Right atrium auricular region (tissue), 2 donors: ENCODE measurements around the gene SPDYA. TPM values are rescaled to one million over a fixed set of nuclear protein-coding genes. Genes with fewer than 3 reads are reported as not detected.

Experiments
- DNase-seq: peaks from one replicate; pipeline ENCODE4 v3.0.0-alpha.2; 2019; ENCODE audit warnings: low spot score
- H3K27ac ChIP-seq, 2 donors: fragments of 200-600 bp; sonication (generic); 1 replicate in 1 of 2; 2 replicates in 1 of 2; pipeline ENCODE4 v1.5.1; 2016 to 2019
- H3K27me3 ChIP-seq, 2 donors: fragments of 200-600 bp; sonication (generic); one replicate each; pipeline versions ENCODE4 v1.5.1 to v1.6.0; 2017 to 2019
- H3K36me3 ChIP-seq: fragments of 200-600 bp; sonication (generic); one replicate; pipeline ENCODE4 v1.5.1; 2016
- H3K4me1 ChIP-seq, 2 donors: fragments of 200-600 bp; sonication (generic); one replicate each; pipeline versions ENCODE4 v1.5.1 to v1.6.0; 2017 to 2019
- H3K4me3 ChIP-seq, 2 donors: fragments of 200-600 bp; sonication (generic); 1 replicate in 1 of 2; 2 replicates in 1 of 2; pipeline ENCODE4 v1.5.1; 2017 to 2019; ENCODE audit warnings: mild to moderate bottlenecking in 1 of 2, moderate library complexity in 1 of 2
- H3K9me3 ChIP-seq, 2 donors: fragments of 200-600 bp; sonication (generic); one replicate each; pipeline ENCODE4 v1.5.1; 2019
- CTCF ChIP-seq, 2 donors: fragments of 200-600 bp; sonication (generic); IDR thresholded peaks; one replicate each; pipeline ENCODE4 v1.5.1; 2019; ENCODE audit warnings: antibody characterized with exemption in 2 of 2
- total RNA-seq, 2 donors: library from RNA; depleted of rRNA; stranded (reverse); fragments of >200 nt; gene quantifications; one replicate each; pipeline ENCODE4 v1.1.0, GENCODE V29; 2016

SPDYA gene
- total RNA-seq, 2 donors from 2014 or later: 0.30 TPM; not detected in 1

GRCh38 chr2:28898048-28898447, 87.4 kb downstream of the SPDYA start:
- H3K9me3 ChIP-seq: no peaks in the 10 kb centered on the region
- H3K4me1 ChIP-seq: peaks cover 0 to 35% of the 10 kb centered on the region in 2 donors
- H3K27ac ChIP-seq: no peak overlapping the region
- no peak for DNase-seq
- H3K27me3 ChIP-seq: no peaks in the 10 kb centered on the region
- no peak for TF ChIP-seq CTCF (IDR thresholded peaks at IDR 0.05)
- peaks cover 5% of the 10 kb centered on the region for H3K36me3 ChIP-seq
- no peak overlapping the region for H3K4me3 ChIP-seq

Other genes with a start within 250 kb of the SPDYA start
- gene PPP1CB, start 59.0 kb upstream of the SPDYA start, total RNA-seq: 100 to 1,000 TPM; 185 to 213 TPM
- gene TRMT61B, start 59.5 kb downstream of the SPDYA start, total RNA-seq: 10 to 100 TPM in 1 of 2 donors, 1 to 10 TPM in 1; 7.0 to 16.2 TPM
- 10 to 100 TPM; 17.8 to 18.9 TPM for gene WDR43, start 83.8 kb downstream of the SPDYA start, total RNA-seq
- 1 to 10 TPM; 2.0 to 6.6 TPM for gene TOGARAM2, start 170.5 kb downstream of the SPDYA start, total RNA-seq